Esophagus muscularis mucosa (tissue), 4 donors: ENCODE data around the gene MOSPD2.

Experiments
- EP300 ChIP-seq: sonication (generic); formaldehyde crosslinking; IDR thresholded peaks from one replicate; pipeline ENCODE4 v1.6.1; 2017; ENCODE audit warnings: antibody characterized with exemption
- POLR2A ChIP-seq: fragments of 450-650 bp; IDR thresholded peaks from one replicate; pipeline ENCODE4 v1.6.1; 2017; ENCODE audit warnings: antibody characterized with exemption, moderate library complexity, mild to moderate bottlenecking, low read depth
- TF ChIP-seq, protein P1 (sequence below), 3 experiments: fragments of 200-600 bp in 2 of 3; fragments of 450-650 bp in 1 of 3; sonication (generic) in 2 of 3; IDR thresholded peaks; one replicate each; pipeline ENCODE4 v1.5.1; 2017 to 2019; ENCODE audit warnings: antibody characterized with exemption in 3 of 3, mild to moderate bottlenecking in 2 of 3, moderate library complexity in 1 of 3

DNA sequence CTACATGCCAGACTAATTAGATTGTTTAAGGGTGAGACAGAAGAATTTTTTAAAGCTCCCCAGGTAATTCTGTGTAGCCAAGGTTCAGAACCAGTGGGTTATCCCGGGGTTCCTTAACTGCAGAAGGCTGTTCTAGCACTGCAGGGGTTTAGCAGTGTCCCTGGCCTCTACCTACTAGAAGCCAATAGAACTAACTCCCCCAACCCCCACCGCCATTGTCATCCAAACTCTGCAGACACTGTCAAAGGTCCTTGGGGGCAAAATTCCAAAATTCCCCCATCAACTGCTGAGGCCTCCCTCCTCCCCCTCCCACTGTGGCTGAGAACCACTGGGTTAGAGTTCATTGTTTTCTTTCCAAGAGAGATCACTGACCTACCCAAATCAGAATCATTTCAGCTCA is 66.4 kb downstream of the MOSPD2 start:
- TF ChIP-seq, protein P1, sequence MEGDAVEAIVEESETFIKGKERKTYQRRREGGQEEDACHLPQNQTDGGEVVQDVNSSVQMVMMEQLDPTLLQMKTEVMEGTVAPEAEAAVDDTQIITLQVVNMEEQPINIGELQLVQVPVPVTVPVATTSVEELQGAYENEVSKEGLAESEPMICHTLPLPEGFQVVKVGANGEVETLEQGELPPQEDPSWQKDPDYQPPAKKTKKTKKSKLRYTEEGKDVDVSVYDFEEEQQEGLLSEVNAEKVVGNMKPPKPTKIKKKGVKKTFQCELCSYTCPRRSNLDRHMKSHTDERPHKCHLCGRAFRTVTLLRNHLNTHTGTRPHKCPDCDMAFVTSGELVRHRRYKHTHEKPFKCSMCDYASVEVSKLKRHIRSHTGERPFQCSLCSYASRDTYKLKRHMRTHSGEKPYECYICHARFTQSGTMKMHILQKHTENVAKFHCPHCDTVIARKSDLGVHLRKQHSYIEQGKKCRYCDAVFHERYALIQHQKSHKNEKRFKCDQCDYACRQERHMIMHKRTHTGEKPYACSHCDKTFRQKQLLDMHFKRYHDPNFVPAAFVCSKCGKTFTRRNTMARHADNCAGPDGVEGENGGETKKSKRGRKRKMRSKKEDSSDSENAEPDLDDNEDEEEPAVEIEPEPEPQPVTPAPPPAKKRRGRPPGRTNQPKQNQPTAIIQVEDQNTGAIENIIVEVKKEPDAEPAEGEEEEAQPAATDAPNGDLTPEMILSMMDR (IDR thresholded peaks at IDR 0.05) = no peak
- no peak for TF ChIP-seq POLR2A
- no peak for TF ChIP-seq EP300
